Stimulated activated effector memory CD8-positive, alpha-beta T cell treated with anti-CD3 and anti-CD28 coated beads, Interleukin-12 subunit alpha, Interleukin-12 subunit beta, amount 100 ng/mL, for 72 hours (primary cell): Measurements from ENCODE around the gene APCDD1.

Source experiments
- ATAC-seq: fragments of 150-1000 bp; cut with Tn5 transposase; 2 replicates; pipeline ENCODE4 v1.10.0; 2021
- DNase-seq, 2 donors: peaks; one replicate each; pipeline ENCODE4 v3.0.0; 2021 to 2022; ENCODE audit warnings: low spot score in 2 of 2
- H3K27ac Mint-ChIP-seq: one replicate; pipeline ENCODE4 v1.8.0; 2022; ENCODE audit warnings: mild to moderate bottlenecking, mixed read lengths
- H3K36me3 Mint-ChIP-seq: one replicate; pipeline ENCODE4 v1.8.0; 2022; ENCODE audit warnings: mild to moderate bottlenecking, mixed read lengths
- H3K4me1 Mint-ChIP-seq: one replicate; pipeline ENCODE4 v1.8.0; 2022; ENCODE audit warnings: mixed read lengths
- H3K4me3 Mint-ChIP-seq: one replicate; pipeline ENCODE4 v1.8.0; 2022; ENCODE audit warnings: mild to moderate bottlenecking, mixed read lengths
- H3K9me3 Mint-ChIP-seq: one replicate; pipeline ENCODE4 v1.8.0; 2022; ENCODE audit warnings: mixed read lengths

Gene APCDD1

GRCh38 chr18:10420561-10421352, 33.7 kb upstream of the APCDD1 start:
- H3K27ac Mint-ChIP-seq = no peak overlapping the region
- DNase-seq = no peak
- ATAC-seq = no peak

DNA sequence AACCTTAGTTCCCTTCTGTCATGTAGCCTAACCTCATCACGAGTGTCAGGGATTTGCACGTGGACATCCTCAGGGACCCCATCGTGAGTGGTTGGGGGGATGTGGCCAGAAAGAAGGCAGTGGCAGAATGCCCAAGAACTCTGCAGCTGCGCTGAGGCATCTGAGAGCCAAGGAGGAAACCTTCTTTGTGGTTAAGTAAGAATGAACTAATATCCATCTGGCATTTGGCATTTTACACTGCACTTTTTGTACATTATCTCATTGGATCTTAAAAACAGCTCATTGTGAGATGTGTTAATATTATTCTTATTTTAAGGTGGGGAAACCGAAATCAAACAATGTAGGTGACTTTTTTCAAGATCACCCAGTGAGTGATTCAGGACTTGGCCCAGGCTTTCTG, 32.6 kb upstream of the APCDD1 start:
- Mint-ChIP-seq H3K4me1 (no peaks in the 10 kb centered on the region), H3K9me3 (peaks cover 5% of the 10 kb centered on the region), H3K27ac (no peak overlapping the region), H3K36me3 (no peaks in the 10 kb centered on the region), H3K4me3 (no peak overlapping the region)
- DNase-seq (no peak), ATAC-seq (no peak)

More at GRCh38 chr18:10420561-10421352, 33.7 kb upstream of the APCDD1 start:
- H3K9me3 Mint-ChIP-seq = peaks cover 5% of the 10 kb centered on the region
- H3K36me3 Mint-ChIP-seq = no peaks in the 10 kb centered on the region
- H3K4me1 Mint-ChIP-seq = no peaks in the 10 kb centered on the region
- H3K4me3 Mint-ChIP-seq = no peak overlapping the region

- H3K9me3 Mint-ChIP-seq = peaks cover 5% of the 10 kb centered on the region
- no peaks in the 10 kb centered on the region for H3K4me1 Mint-ChIP-seq
- DNase-seq (no peak), ATAC-seq (peak; percentile 11)
- H3K36me3 Mint-ChIP-seq = no peaks in the 10 kb centered on the region
- H3K27ac Mint-ChIP-seq = no peak overlapping the region
- no peak overlapping the region for H3K4me3 Mint-ChIP-seq
Measured at GRCh38 chr18:10422731-10423130, 31.7 kb upstream of the APCDD1 start.

GRCh38 chr18:10424585-10425307, 29.7 kb upstream of the APCDD1 start:
- DNase-seq (no peak), ATAC-seq (no peak)
- Mint-ChIP-seq H3K36me3 (no peaks in the 10 kb centered on the region), H3K27ac (no peak overlapping the region), H3K9me3 (peaks cover 5% of the 10 kb centered on the region), H3K4me3 (no peak overlapping the region), H3K4me1 (no peaks in the 10 kb centered on the region)

DNA sequence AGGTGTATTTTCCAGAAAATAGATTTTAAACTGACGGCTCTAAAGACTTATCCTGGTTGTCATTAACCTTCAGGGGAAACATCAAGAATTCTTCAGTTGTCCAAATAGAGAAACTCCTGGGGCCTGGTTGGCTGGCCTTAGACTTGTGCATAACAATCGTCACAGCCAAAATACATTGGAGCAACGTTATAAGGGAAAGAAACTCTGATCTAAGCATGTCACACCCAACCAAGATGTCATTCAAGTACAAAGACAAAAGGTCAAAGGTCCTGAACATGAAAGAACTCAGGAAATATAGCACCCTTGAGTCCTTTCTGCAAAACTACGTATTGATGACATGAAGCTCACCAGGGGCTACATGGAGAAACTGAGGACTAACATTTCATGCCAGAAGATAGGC, 23.8 kb upstream of the APCDD1 start:
- Mint-ChIP-seq H3K27ac (no peak overlapping the region), H3K36me3 (no peaks in the 10 kb centered on the region), H3K4me3 (no peak overlapping the region), H3K4me1 (no peaks in the 10 kb centered on the region), H3K9me3 (no peaks in the 10 kb centered on the region)
- DNase-seq (no peak), ATAC-seq (no peak)

DNA sequence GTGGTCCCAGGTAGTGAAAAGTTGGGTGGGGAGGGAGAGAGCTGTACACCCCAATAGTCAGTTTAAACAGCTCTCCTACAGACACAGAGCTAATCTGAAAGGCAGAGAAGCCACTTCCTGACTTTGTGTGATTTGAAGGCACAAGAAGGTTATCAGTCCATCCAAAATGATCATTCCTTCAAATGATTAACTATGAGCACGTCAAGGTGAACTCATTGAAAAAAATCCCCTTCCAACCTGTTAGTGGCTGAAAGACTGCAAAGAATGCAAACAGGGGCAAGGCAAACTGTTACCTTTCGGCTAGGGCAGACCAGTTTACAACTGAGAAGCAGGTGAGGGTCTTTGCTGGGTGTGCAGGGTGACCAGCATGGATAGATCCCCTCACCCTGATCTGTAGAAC, 22.8 kb upstream of the APCDD1 start:
- Mint-ChIP-seq H3K36me3 (no peaks in the 10 kb centered on the region), H3K4me1 (no peaks in the 10 kb centered on the region), H3K4me3 (no peak overlapping the region), H3K9me3 (no peaks in the 10 kb centered on the region), H3K27ac (no peak overlapping the region)
- DNase-seq (no peak), ATAC-seq (no peak)

DNA sequence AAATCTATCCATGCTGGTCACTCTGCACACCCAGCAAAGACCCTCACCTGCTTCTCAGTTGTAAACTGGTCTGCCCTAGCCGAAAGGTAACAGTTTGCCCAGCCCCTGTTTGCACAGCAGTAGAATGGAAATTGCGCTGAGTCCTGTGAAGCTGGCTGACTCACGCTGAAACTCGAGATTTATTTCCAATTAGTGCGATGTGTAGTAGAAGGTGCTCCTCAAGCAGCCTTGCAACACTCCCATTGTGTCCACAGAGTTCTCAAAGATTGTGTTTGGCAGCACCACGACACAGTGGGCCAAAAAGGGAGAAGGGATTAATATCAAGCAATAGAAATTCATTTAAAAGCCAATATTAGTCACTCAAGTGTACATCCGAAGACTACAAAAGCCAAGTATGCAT, 21.7 kb upstream of the APCDD1 start:
- ATAC-seq = no peak
- Mint-ChIP-seq H3K27ac (no peak overlapping the region), H3K36me3 (no peaks in the 10 kb centered on the region), H3K9me3 (no peaks in the 10 kb centered on the region), H3K4me1 (no peaks in the 10 kb centered on the region), H3K4me3 (no peak overlapping the region)
- DNase-seq = no peak

DNA sequence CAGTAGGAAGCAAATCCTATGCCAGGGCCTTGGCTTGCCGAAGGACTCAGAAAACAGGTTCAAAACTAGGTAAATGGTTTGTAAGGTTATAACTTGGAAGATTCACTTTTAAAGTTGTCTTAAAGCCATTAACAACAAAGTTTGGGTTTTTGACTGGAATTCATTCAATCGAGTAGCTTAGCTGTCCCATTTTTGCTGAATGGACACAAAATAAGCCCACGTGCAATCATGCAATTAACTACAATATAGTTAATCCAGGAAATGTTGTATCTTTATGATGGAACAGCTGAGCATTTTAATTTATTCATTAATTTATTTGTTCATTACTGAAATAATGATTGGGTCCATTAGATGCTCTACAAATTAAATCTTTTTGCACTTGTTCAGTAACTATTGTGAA, 18.3 kb upstream of the APCDD1 start:
- no peak overlapping the region for H3K27ac Mint-ChIP-seq
- H3K4me3 Mint-ChIP-seq = no peak overlapping the region
- H3K36me3 Mint-ChIP-seq = no peaks in the 10 kb centered on the region
- no peaks in the 10 kb centered on the region for H3K4me1 Mint-ChIP-seq
- no peak for ATAC-seq
- no peak for DNase-seq
- no peaks in the 10 kb centered on the region for H3K9me3 Mint-ChIP-seq

GRCh38 chr18:10437837-10438236, 16.6 kb upstream of the APCDD1 start:
- DNase-seq = no peak
- Mint-ChIP-seq H3K36me3 (no peaks in the 10 kb centered on the region), H3K9me3 (no peaks in the 10 kb centered on the region), H3K4me3 (no peak overlapping the region), H3K27ac (no peak overlapping the region), H3K4me1 (no peaks in the 10 kb centered on the region)
- ATAC-seq = no peak

GRCh38 chr18:10439898-10440297, 14.5 kb upstream of the APCDD1 start:
- no peaks in the 10 kb centered on the region for H3K36me3 Mint-ChIP-seq
- H3K27ac Mint-ChIP-seq = no peak overlapping the region

GRCh38 chr18:10440884-10441283, 13.6 kb upstream of the APCDD1 start:
- DNase-seq = no peak
- no peak overlapping the region for H3K4me3 Mint-ChIP-seq
- no peaks in the 10 kb centered on the region for H3K36me3 Mint-ChIP-seq
- H3K27ac Mint-ChIP-seq = no peak overlapping the region
- H3K9me3 Mint-ChIP-seq = no peaks in the 10 kb centered on the region
- H3K4me1 Mint-ChIP-seq = no peaks in the 10 kb centered on the region
- ATAC-seq = no peak

More at GRCh38 chr18:10439898-10440297, 14.5 kb upstream of the APCDD1 start:
- no peak overlapping the region for H3K4me3 Mint-ChIP-seq
- no peaks in the 10 kb centered on the region for H3K4me1 Mint-ChIP-seq
- ATAC-seq = no peak
- no peak for DNase-seq
- H3K9me3 Mint-ChIP-seq = no peaks in the 10 kb centered on the region

GRCh38 chr18:10441472-10441871, 13.0 kb upstream of the APCDD1 start:
- Mint-ChIP-seq H3K9me3 (no peaks in the 10 kb centered on the region), H3K4me3 (no peak overlapping the region), H3K36me3 (no peaks in the 10 kb centered on the region), H3K27ac (no peak overlapping the region), H3K4me1 (no peaks in the 10 kb centered on the region)
- no peak for ATAC-seq
- no peak for DNase-seq

GRCh38 chr18:10442551-10442971, 11.9 kb upstream of the APCDD1 start:
- H3K4me3 Mint-ChIP-seq = no peak overlapping the region
- no peak overlapping the region for H3K27ac Mint-ChIP-seq
- ATAC-seq (no peak), DNase-seq (no peak)
- H3K9me3 Mint-ChIP-seq = no peaks in the 10 kb centered on the region
- H3K36me3 Mint-ChIP-seq = no peaks in the 10 kb centered on the region
- H3K4me1 Mint-ChIP-seq = no peaks in the 10 kb centered on the region

DNA sequence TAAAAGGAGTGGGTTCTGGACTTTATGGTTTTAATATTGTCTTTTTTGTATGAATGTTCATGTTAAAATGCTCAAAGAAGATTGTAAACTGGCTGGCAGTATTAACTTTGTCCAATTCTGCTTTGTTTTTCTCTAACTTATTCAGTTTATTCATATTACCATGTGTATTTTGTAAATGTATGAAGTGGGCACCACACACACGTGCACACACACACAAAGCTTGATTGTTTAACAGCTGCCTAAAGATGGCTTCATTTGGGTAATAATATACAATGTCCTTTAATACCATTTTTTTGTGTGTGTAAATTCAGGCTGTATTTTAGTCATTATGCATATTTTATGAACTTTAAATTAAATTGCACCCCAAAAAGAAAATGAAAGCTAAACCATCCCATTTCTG, 11.4 kb upstream of the APCDD1 start:
- DNase-seq (no peak), ATAC-seq (no peak)
- Mint-ChIP-seq H3K36me3 (no peaks in the 10 kb centered on the region), H3K4me1 (no peaks in the 10 kb centered on the region), H3K9me3 (no peaks in the 10 kb centered on the region), H3K4me3 (no peak overlapping the region), H3K27ac (no peak overlapping the region)

DNA sequence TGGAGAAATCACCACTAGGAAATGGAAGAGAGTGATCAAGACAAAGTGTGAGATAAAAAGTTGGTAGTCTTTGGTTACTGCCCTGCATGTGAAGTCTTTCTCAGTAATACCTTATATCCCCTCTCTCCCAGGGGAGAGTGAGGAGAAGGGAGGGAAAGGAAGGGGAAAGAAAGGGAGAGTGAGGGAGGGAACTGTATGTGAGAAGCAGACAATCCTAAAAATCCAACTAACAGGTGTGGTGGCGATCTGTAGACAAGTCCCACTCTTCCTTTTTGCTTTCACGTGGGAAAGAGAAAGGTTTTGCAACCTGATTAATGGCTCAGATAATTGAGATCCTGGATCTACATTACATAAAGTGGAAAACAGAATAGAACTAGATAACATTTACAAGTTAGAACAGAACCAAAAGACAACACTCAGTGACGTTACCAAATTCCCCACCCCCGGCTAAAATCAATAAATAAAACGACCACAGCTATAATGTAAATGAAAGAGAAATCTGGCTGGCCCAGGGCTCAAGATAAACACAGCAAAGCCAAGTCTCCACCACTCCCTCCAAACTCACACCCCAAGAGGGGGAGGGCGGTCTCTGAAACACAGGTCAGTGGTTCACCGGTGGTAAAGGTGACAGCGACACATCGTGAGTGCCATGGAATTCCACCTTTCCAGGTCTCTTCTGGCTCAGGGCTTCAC, 10.0 kb upstream of the APCDD1 start:
- Mint-ChIP-seq H3K9me3 (no peaks in the 10 kb centered on the region), H3K4me1 (no peaks in the 10 kb centered on the region), H3K27ac (no peak overlapping the region), H3K36me3 (no peaks in the 10 kb centered on the region), H3K4me3 (no peak overlapping the region)
- DNase-seq (no peak), ATAC-seq (no peak)

- H3K9me3 Mint-ChIP-seq = no peaks in the 10 kb centered on the region
- H3K4me1 Mint-ChIP-seq = no peaks in the 10 kb centered on the region
- H3K27ac Mint-ChIP-seq = no peak overlapping the region
- no peak overlapping the region for H3K4me3 Mint-ChIP-seq
- H3K36me3 Mint-ChIP-seq = no peaks in the 10 kb centered on the region
- ATAC-seq (no peak), DNase-seq (no peak)
Measured at GRCh38 chr18:10449396-10449795, 5.0 kb upstream of the APCDD1 start.
